Measurements from ENCODE around the gene BSND. TPM values are rescaled to one million over a fixed set of nuclear protein-coding genes. Genes with fewer than 3 reads are reported as not detected.
A peak's percentile ranks its signal among the peaks of the same experiment; 100 is the strongest.

The BSND gene
- total RNA-seq, 6 donors from 2014 or later: under 0.01 to 0.10 TPM; not detected in 4

DNA sequence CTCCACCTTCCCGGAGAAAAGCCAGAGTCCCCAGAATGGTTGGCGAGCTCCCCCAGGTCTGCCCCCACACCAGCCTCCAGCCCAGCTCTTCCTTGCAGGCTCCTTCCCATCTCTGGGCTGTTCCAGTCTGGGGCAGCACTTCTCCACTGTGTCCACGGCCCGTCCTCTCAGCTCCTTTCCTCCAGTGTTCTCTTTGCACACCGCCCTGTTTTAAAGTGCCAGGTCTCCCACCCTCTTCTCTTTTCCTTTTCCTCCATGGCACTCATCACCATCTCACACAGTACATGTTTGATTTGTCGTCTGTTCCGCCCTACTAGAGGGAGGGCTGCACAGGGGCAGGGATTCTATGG is 34.5 kb downstream of the BSND start:
- DNase-seq: no peak
- 73 to 87% methylated on average over 7 of the region's 7 CpGs for WGBS, 2 donors
- no peak overlapping the region for H3K27ac ChIP-seq
- ATAC-seq (ENCODE audit: low FRiP score in 2 of 2): no peak
- no peaks in the 10 kb centered on the region for H3K36me3 ChIP-seq
- H3K4me1 ChIP-seq: peaks cover 0 to 5% (median 0%) of the 10 kb centered on the region in 4 donors
- no peaks in the 10 kb centered on the region for H3K27me3 ChIP-seq
- TF ChIP-seq POLR2A (IDR thresholded peaks at IDR 0.05): no peak
- TF ChIP-seq POLR2AphosphoS5 (IDR thresholded peaks at IDR 0.05): no peak
- TF ChIP-seq EP300 (IDR thresholded peaks at IDR 0.05): no peak
- TF ChIP-seq, protein P1, sequence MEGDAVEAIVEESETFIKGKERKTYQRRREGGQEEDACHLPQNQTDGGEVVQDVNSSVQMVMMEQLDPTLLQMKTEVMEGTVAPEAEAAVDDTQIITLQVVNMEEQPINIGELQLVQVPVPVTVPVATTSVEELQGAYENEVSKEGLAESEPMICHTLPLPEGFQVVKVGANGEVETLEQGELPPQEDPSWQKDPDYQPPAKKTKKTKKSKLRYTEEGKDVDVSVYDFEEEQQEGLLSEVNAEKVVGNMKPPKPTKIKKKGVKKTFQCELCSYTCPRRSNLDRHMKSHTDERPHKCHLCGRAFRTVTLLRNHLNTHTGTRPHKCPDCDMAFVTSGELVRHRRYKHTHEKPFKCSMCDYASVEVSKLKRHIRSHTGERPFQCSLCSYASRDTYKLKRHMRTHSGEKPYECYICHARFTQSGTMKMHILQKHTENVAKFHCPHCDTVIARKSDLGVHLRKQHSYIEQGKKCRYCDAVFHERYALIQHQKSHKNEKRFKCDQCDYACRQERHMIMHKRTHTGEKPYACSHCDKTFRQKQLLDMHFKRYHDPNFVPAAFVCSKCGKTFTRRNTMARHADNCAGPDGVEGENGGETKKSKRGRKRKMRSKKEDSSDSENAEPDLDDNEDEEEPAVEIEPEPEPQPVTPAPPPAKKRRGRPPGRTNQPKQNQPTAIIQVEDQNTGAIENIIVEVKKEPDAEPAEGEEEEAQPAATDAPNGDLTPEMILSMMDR (IDR thresholded peaks at IDR 0.05): no peak
- H3K9me3 ChIP-seq: no peaks in the 10 kb centered on the region
- H3K4me3 ChIP-seq: no peak overlapping the region

DNA sequence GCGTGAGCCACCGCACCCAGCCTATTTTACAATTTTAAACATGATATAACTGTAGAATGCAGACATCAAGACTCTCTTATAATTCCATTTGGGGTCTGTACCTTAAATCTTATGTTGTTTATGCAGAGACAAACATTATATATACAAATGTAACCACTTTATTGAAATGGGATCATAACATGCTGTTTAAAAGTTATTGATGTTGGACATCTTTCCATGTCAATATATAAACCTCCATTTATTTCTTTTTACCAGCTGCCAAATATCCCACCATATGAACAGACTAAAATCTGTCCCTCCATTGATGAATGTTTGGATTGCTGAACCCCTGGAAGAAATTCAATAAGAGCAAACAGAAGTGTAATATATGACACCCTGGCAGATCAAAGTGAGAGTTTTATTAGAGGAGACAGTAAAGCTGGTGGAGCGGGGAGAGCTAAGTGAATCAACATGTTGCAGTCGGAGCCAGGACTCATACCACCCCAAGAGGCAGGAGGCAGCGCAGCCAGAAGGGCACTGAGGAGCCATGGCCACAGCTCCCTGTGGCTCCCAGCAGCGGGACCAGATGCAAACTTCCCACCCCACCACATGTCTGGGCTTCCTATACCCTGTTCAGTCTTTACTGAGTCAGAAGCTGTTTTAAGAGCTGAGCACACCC is 35.9 kb downstream of the BSND start:
- no peaks in the 10 kb centered on the region for H3K27me3 ChIP-seq
- DNase-seq (no peak), ATAC-seq (ENCODE audit: low FRiP score in 2 of 2) (no peak)
- H3K4me3 ChIP-seq: no peak overlapping the region
- 91 to 93% methylated on average over 6 of the region's 6 CpGs for WGBS, 2 donors
- TF ChIP-seq POLR2A (IDR thresholded peaks at IDR 0.05) (no peak), POLR2AphosphoS5 (IDR thresholded peaks at IDR 0.05) (no peak)
- no peak overlapping the region for H3K27ac ChIP-seq
- H3K9me3 ChIP-seq: no peaks in the 10 kb centered on the region
- H3K4me1 ChIP-seq: peaks cover 0 to 15% (median 6%) of the 10 kb centered on the region in 4 donors
- H3K36me3 ChIP-seq: no peaks in the 10 kb centered on the region

DNA sequence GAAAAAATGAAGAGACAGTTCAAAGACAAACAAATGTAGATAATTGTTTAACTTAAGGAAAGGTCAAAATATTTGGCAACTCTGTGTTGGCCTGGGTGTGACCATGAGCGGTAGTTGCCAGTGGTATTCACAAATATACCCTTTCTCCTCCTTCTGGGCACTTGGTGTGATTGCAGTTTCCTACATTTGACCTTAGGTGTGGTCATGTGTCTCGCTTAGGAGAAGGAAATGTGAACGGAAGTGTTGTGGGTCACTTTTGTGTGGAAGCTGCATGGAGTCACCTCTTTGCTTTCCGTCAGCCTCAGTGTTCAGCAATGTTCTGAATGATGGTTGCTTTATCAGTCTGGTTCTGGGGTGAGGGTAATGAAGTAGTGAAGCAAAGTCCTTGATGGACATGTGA is 37.2 kb downstream of the BSND start:
- no peak for ATAC-seq (ENCODE audit: low FRiP score in 2 of 2)
- Histone ChIP-seq H3K36me3 (no peaks in the 10 kb centered on the region), H3K27me3 (peaks cover 0 to 8% (median 0%) of the 10 kb centered on the region in 4 donors), H3K4me1 (peaks cover 0 to 27% (median 8%) of the 10 kb centered on the region in 4 donors), H3K27ac (no peak overlapping the region), H3K9me3 (no peaks in the 10 kb centered on the region), H3K4me3 (no peak overlapping the region)
- 19 to 29% methylated on average over 4 of the region's 4 CpGs for WGBS, 2 donors
- TF ChIP-seq, protein P1 (IDR thresholded peaks at IDR 0.05): peak in 2 of 6 experiments; percentile 18 to 28
- no peak for TF ChIP-seq EP300 (IDR thresholded peaks at IDR 0.05)
- DNase-seq: peak in 1 of 2 donors; percentile 29

DNA sequence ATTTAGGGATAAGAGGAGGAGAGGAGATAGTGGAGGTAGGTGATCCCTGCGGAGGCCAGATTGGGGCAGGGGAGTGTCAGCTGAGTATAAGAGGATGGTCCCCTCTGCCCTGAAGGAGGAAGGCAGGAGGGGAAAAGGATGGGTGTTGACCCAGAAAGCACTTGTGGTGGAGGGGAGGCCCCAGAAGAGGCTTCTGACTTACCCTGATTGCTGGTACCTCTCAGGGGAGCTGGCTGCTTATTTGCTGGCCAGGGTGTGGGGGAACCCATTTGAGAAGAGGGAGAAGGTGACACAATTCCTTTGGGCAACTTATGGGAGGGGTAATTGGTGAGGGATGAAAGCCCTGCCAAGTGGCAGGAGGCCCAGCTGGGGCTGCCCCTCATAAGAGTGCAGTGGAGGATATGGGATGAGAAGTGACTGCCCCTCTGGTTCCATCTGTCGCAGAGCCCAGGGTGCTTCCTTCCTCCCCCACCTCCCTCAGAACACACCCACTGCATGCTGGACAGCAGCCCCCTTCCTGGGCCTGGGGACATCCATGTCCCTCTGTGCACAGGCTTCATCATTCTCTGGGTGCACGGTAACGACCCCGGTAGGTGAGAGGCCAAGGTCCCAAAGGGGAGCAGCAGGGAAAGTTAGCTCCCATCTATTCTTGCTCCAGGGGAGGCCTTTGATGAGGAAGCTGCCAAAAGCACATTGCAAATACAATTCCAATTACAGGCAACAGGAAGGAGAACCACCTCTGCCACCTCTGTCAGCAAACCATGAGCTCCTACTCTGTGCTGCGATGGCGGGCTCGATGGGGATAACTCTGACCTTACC is 39.2 kb downstream of the BSND start:
- DNase-seq (no peak), ATAC-seq (ENCODE audit: low FRiP score in 2 of 2) (no peak)
- Histone ChIP-seq H3K36me3 (no peaks in the 10 kb centered on the region), H3K27me3 (peaks cover 0 to 8% (median 0%) of the 10 kb centered on the region in 4 donors), H3K27ac (no peak overlapping the region), H3K4me1 (peaks cover 0 to 27% (median 8%) of the 10 kb centered on the region in 4 donors), H3K4me3 (no peak overlapping the region), H3K9me3 (no peaks in the 10 kb centered on the region)
- TF ChIP-seq, protein P1 (IDR thresholded peaks at IDR 0.05): no peak
- TF ChIP-seq POLR2AphosphoS5 (IDR thresholded peaks at IDR 0.05) (no peak), POLR2A (IDR thresholded peaks at IDR 0.05) (no peak), EP300 (IDR thresholded peaks at IDR 0.05) (no peak)
- WGBS, 2 donors: 75 to 86% methylated on average over 8 of the region's 8 CpGs

DNA sequence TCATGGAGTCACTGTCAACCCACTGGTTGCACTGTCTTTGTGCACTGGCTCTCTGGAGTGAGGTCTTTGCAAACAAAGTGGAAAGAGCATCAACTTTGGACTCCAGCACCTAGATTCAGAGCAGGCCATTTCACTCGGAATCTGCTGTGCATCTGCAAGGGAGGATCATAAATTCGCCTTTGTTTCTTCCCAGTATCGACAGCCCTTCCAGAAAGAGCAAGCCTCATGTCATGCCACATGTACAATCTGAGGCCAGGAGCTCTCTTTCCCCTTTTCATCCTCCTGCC is 39.8 kb downstream of the BSND start:
- WGBS, 2 donors: 89 to 91% methylated on average over 3 of the region's 3 CpGs
- no peak for ATAC-seq (ENCODE audit: low FRiP score in 2 of 2)
- Histone ChIP-seq H3K9me3 (no peaks in the 10 kb centered on the region), H3K27me3 (peaks cover 0 to 8% (median 0%) of the 10 kb centered on the region in 4 donors), H3K4me1 (peaks cover 0 to 27% (median 8%) of the 10 kb centered on the region in 4 donors), H3K27ac (no peak overlapping the region), H3K4me3 (no peak overlapping the region), H3K36me3 (no peaks in the 10 kb centered on the region)
- no peak for DNase-seq
- TF ChIP-seq, protein P1 (IDR thresholded peaks at IDR 0.05): no peak
- no peak for TF ChIP-seq POLR2AphosphoS5 (IDR thresholded peaks at IDR 0.05)
- no peak for TF ChIP-seq POLR2A (IDR thresholded peaks at IDR 0.05)
- no peak for TF ChIP-seq EP300 (IDR thresholded peaks at IDR 0.05)

Data from upper lobe of left lung (tissue), 6 donors.